Hepatocyte (in vitro differentiated cells): ENCODE data around the gene LRMDA. TPM values are rescaled to one million over a fixed set of nuclear protein-coding genes. Genes with fewer than 3 reads are reported as not detected.

Experiments used
- DNase-seq: peaks from one replicate; pipeline ENCODE4 v3.0.0-alpha.2; 2016; ENCODE audit warnings: low spot score
- H2AFZ ChIP-seq: fragments of 200-600 bp; sonication (generic); 2 replicates; pipeline ENCODE4 v1.6.0; 2016; ENCODE audit warnings: antibody characterized with exemption, mild to moderate bottlenecking
- H3K27ac ChIP-seq: fragments of 200-600 bp; sonication (generic); 2 replicates; pipeline ENCODE4 v1.5.1; 2016; ENCODE audit warnings: mild to moderate bottlenecking
- H3K27me3 ChIP-seq: fragments of 200-600 bp; sonication (generic); 2 replicates; pipeline ENCODE4 v1.6.1; 2016
- H3K36me3 ChIP-seq: fragments of 200-600 bp; sonication (generic); replicated peaks from 2 replicates; pipeline ENCODE4 v1.5.1; 2016; ENCODE audit warnings: low read depth; ENCODE audit not compliant: insufficient read depth
- H3K4me1 ChIP-seq: fragments of 200-600 bp; sonication (generic); 2 replicates; pipeline ENCODE4 v1.5.1; 2016; ENCODE audit warnings: mild to moderate bottlenecking, moderate library complexity; ENCODE audit not compliant: insufficient read depth
- H3K4me2 ChIP-seq: fragments of 200-600 bp; sonication (generic); 2 replicates; pipeline ENCODE4 v1.6.0; 2016
- H3K4me3 ChIP-seq: fragments of 200-600 bp; sonication (generic); 2 replicates; pipeline ENCODE4 v1.5.1; 2016; ENCODE audit warnings: mild to moderate bottlenecking
- H3K79me2 ChIP-seq: fragments of 200-600 bp; sonication (generic); 2 replicates; pipeline ENCODE4 v1.6.0; 2017; ENCODE audit warnings: mild to moderate bottlenecking
- H3K9me2 ChIP-seq: fragments of 200-600 bp; sonication (generic); replicated peaks from 2 replicates; pipeline ENCODE4 v1.6.0; 2017; ENCODE audit warnings: mild to moderate bottlenecking; ENCODE audit not compliant: insufficient read depth
- H3K9me3 ChIP-seq: fragments of 200-600 bp; sonication (generic); 2 replicates; pipeline ENCODE4 v1.5.1; 2016; ENCODE audit warnings: low read depth, mild to moderate bottlenecking
- H4K20me1 ChIP-seq: fragments of 200-600 bp; sonication (generic); 2 replicates; pipeline ENCODE4 v1.6.0; 2016; ENCODE audit warnings: mild to moderate bottlenecking; ENCODE audit not compliant: insufficient read depth, poor library complexity, severe bottlenecking
- EZH2 ChIP-seq: fragments of 200-600 bp; sonication (generic); IDR thresholded peaks from 2 replicates; pipeline ENCODE4 v1.6.1; 2016; ENCODE audit warnings: antibody characterized with exemption, mild to moderate bottlenecking, borderline replicate concordance
- EZH2phosphoT487 ChIP-seq: fragments of 200-600 bp; sonication (generic); IDR thresholded peaks from one replicate; pipeline ENCODE4 v1.6.1; 2018; ENCODE audit warnings: antibody characterized with exemption, mild to moderate bottlenecking, low read depth, moderate library complexity; ENCODE audit not compliant: unreplicated experiment, severe bottlenecking
- WGBS: methylation state at CpG from one replicate; pipeline ENCODE4 v1.1.6; 2016; ENCODE audit warnings: low lambda C conversion rate; ENCODE audit errors: missing lambda C conversion rate; 5-methylcytosine and 5-hydroxymethylcytosine counted together
- polyA plus RNA-seq: library from polyadenylated mRNA; unstranded; fragments of >200 nt; fragmentation: Nextera tagmentation; extraction: Ambion mirVana; gene quantifications from 2 replicates; pipeline ENCODE4 v1.2.1, GENCODE V29; 2016
- total RNA-seq: library from RNA; depleted of rRNA; stranded (reverse); fragments of >200 nt; gene quantifications from 2 replicates; pipeline ENCODE4 v1.2.3, GENCODE V29; 2014
- TF ChIP-seq, protein P1 (sequence below): fragments of 200-600 bp; sonication (generic); IDR thresholded peaks from 2 replicates; pipeline ENCODE4 v1.5.1; 2016; ENCODE audit warnings: antibody characterized with exemption, mild to moderate bottlenecking; ENCODE audit not compliant: poor library complexity

LRMDA gene
- total and polyA plus RNA-seq, 2 experiments from 2014 or later: 5.6 to 15.7 TPM

DNA sequence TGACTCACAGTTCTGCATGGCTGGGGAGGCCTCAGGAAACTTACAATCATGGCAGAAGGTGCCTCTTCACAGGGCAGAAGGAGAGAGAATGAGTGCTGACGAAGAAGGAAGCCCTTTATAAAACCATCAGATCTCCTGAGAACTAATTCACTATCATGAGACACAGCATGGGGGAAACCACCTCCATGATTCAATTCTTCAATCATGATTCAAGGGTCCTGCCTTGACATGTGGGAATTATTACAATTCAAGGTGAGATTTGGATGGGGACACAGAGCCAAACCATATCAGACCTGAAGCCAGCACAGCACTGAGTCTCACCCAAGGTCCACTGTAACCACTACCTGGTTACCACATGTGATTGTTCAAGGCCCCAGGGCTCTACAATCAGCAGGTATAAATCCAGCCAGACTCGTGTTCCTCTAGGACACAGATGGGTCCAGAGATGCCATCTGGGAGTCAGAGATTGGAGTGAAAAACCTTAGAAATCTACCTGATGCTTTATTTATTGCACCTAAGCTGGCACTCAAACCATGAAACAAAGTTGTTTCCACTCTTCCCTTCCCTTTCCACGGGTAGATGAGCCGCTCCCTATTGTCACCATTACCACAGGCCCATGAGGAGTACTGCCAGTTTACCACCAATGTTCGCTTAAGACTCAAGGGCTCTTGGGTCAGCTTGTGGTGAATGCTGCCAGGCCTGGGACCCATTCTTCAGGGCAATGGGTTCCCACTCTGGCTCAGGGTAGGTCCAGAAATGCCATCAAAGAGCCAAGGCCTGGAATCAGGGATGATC, 1061.5 kb downstream of the LRMDA start:
- H3K27me3 ChIP-seq: no peaks in the 10 kb centered on the region
- no peaks in the 10 kb centered on the region for H3K79me2 ChIP-seq
- H3K9me2 ChIP-seq: no peaks in the 10 kb centered on the region
- DNase-seq: no peak
- H3K36me3 ChIP-seq: no peaks in the 10 kb centered on the region
- no peaks in the 10 kb centered on the region for H3K4me1 ChIP-seq
- TF ChIP-seq EZH2phosphoT487: no peak
- TF ChIP-seq EZH2: no peak
- TF ChIP-seq, protein P1, sequence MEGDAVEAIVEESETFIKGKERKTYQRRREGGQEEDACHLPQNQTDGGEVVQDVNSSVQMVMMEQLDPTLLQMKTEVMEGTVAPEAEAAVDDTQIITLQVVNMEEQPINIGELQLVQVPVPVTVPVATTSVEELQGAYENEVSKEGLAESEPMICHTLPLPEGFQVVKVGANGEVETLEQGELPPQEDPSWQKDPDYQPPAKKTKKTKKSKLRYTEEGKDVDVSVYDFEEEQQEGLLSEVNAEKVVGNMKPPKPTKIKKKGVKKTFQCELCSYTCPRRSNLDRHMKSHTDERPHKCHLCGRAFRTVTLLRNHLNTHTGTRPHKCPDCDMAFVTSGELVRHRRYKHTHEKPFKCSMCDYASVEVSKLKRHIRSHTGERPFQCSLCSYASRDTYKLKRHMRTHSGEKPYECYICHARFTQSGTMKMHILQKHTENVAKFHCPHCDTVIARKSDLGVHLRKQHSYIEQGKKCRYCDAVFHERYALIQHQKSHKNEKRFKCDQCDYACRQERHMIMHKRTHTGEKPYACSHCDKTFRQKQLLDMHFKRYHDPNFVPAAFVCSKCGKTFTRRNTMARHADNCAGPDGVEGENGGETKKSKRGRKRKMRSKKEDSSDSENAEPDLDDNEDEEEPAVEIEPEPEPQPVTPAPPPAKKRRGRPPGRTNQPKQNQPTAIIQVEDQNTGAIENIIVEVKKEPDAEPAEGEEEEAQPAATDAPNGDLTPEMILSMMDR: no peak
- H3K4me2 ChIP-seq: no peak overlapping the region
- H4K20me1 ChIP-seq: no peaks in the 10 kb centered on the region
- WGBS: 92% methylated on average over 5 of the region's 5 CpGs
- no peaks in the 10 kb centered on the region for H3K9me3 ChIP-seq
- no peak overlapping the region for H2AFZ ChIP-seq
- no peak overlapping the region for H3K27ac ChIP-seq
- no peak overlapping the region for H3K4me3 ChIP-seq

DNA sequence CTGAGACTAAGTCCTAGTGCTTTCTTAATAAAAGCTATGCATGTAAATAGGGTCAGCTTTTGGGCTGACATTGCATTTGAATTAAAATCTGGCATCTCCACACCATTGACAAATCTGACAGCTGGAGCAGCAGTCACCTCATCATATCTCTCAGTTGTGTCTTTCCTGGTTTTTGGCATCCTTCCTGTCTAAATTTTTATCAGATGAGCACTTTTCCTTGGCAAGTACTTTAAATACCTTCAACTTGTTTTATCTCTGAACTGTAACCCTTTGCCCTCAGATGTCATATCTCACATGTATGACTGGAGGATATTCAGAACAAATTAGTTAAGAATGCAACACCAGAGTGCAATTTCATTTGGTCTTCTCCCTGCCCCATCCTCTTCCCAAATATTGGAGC, 1066.2 kb downstream of the LRMDA start:
- no peaks in the 10 kb centered on the region for H3K36me3 ChIP-seq
- DNase-seq: no peak
- no peaks in the 10 kb centered on the region for H4K20me1 ChIP-seq
- no peaks in the 10 kb centered on the region for H3K9me3 ChIP-seq
- TF ChIP-seq EZH2phosphoT487: no peak
- TF ChIP-seq, protein P1: no peak
- TF ChIP-seq EZH2: no peak
- H3K27me3 ChIP-seq: no peaks in the 10 kb centered on the region
- no peaks in the 10 kb centered on the region for H3K9me2 ChIP-seq
- no peaks in the 10 kb centered on the region for H3K4me1 ChIP-seq
- no peak overlapping the region for H3K27ac ChIP-seq
- H3K4me2 ChIP-seq: no peak overlapping the region
- no peak overlapping the region for H2AFZ ChIP-seq
- no peak overlapping the region for H3K4me3 ChIP-seq
- no peaks in the 10 kb centered on the region for H3K79me2 ChIP-seq

DNA sequence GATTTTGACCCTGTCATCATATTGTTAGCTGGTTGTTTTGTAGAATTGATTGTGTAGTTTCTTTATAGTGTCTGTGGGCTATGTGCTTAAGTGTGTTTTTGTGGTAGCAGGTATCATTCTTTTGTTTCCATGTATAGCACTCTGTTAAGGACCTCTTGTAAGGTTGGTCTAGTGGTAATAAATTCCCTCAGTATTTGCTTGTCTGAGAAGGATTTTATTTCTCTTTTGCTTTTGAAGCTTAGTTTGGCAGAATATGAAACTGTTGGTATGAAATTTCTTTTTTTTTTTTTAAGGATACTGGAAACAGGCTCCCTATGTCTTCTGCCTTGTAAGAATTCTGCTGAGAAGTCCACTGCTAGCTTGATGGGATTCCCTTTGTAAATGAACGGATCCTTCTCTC, 1073.4 kb downstream of the LRMDA start:
- H3K79me2 ChIP-seq: no peaks in the 10 kb centered on the region
- H3K9me2 ChIP-seq: no peaks in the 10 kb centered on the region
- no peak for DNase-seq
- H3K9me3 ChIP-seq: peaks cover 7% of the 10 kb centered on the region
- H3K27ac ChIP-seq: no peak overlapping the region
- 95% methylated on average over 1 of the region's 1 CpG for WGBS
- H4K20me1 ChIP-seq: no peaks in the 10 kb centered on the region
- H3K4me3 ChIP-seq: no peak overlapping the region
- no peaks in the 10 kb centered on the region for H3K4me1 ChIP-seq
- no peak overlapping the region for H2AFZ ChIP-seq
- TF ChIP-seq, protein P1: no peak
- TF ChIP-seq EZH2phosphoT487: no peak
- no peak for TF ChIP-seq EZH2
- no peaks in the 10 kb centered on the region for H3K36me3 ChIP-seq
- H3K27me3 ChIP-seq: no peaks in the 10 kb centered on the region
- no peak overlapping the region for H3K4me2 ChIP-seq
